RWPE2 (cell line): Measurements from ENCODE around the gene ATP5MG.
"Not testable (repeated sequence)": the region's sequence is repeated elsewhere in the genome, so short reads cannot be mapped to it uniquely, and the experiment has no call there.

ENCODE experiments used
- ATAC-seq: fragments of 200-7000 bp; cut with Tn5 transposase; 3 replicates; pipeline ENCODE4 v1.9.1; 2021; ENCODE audit warnings: low read depth
- DNase-seq: peaks from one replicate; pipeline ENCODE4 v3.0.0-alpha.2; 2020; ENCODE audit warnings: low spot score
- H3K27ac ChIP-seq: fragments of 450-650 bp; 2 replicates; pipeline ENCODE4 v1.5.1; 2017; ENCODE audit warnings: mild to moderate bottlenecking; ENCODE audit not compliant: poor library complexity, severe bottlenecking
- H3K27me3 ChIP-seq: fragments of 250-450 bp; sonication (Bioruptor Pico); 2 replicates; pipeline ENCODE4 v1.5.1; 2021; ENCODE audit warnings: mild to moderate bottlenecking, moderate library complexity; ENCODE audit not compliant: insufficient read depth, poor library complexity, severe bottlenecking
- H3K36me3 ChIP-seq: fragments of 250-450 bp; sonication (Bioruptor Pico); 2 replicates; pipeline ENCODE4 v1.5.1; 2020; ENCODE audit warnings: low read depth, mild to moderate bottlenecking, moderate library complexity
- H3K4me1 ChIP-seq: fragments of 250-450 bp; sonication (Bioruptor Pico); 2 replicates; pipeline ENCODE4 v1.5.1; 2021; ENCODE audit warnings: mild to moderate bottlenecking, moderate library complexity; ENCODE audit not compliant: insufficient read depth, poor library complexity, severe bottlenecking
- H3K4me3 ChIP-seq: fragments of 250-450 bp; sonication (Bioruptor Pico); 2 replicates; pipeline ENCODE4 v1.5.1; 2021; ENCODE audit warnings: mild to moderate bottlenecking, moderate library complexity; ENCODE audit not compliant: severe bottlenecking
- H3K9me3 ChIP-seq: fragments of 250-450 bp; sonication (Bioruptor Pico); 2 replicates; pipeline ENCODE4 v1.5.1; 2021; ENCODE audit warnings: mild to moderate bottlenecking, moderate library complexity; ENCODE audit not compliant: severe bottlenecking
- CTCF ChIP-seq: fragments of 450-650 bp; IDR thresholded peaks from one replicate; pipeline ENCODE4 v1.5.1; 2017; ENCODE audit warnings: mild to moderate bottlenecking, moderate library complexity; ENCODE audit not compliant: poor library complexity, severe bottlenecking

The ATP5MG gene

GRCh38 chr11:118415062-118415738 is 13.8 kb downstream of the ATP5MG start:
- Histone ChIP-seq H3K27ac (no peak overlapping the region), H3K4me1 (peaks cover 5% of the 10 kb centered on the region), H3K9me3 (no peaks in the 10 kb centered on the region), H3K4me3 (no peak overlapping the region), H3K36me3 (no peaks in the 10 kb centered on the region; the same call in 1 of the 2 replicates), H3K27me3 (no peaks in the 10 kb centered on the region)
- DNase-seq (no peak), ATAC-seq (no peak)
- no peak for TF ChIP-seq CTCF

GRCh38 chr11:118415739-118416068 is 14.3 kb downstream of the ATP5MG start:
- Histone ChIP-seq H3K27me3 (no peaks in the 10 kb centered on the region), H3K27ac (no peak overlapping the region), H3K4me3 (no peak overlapping the region), H3K36me3 (no peaks in the 10 kb centered on the region; the same call in 1 of the 2 replicates), H3K9me3 (no peaks in the 10 kb centered on the region), H3K4me1 (peaks cover 5% of the 10 kb centered on the region)
- ATAC-seq: peak; percentile 82
- no peak for DNase-seq
- TF ChIP-seq CTCF: no peak

GRCh38 chr11:118416900-118417299 is 15.5 kb downstream of the ATP5MG start:
- ATAC-seq, H3K9me3 ChIP-seq, H3K27me3 ChIP-seq, H3K27ac ChIP-seq, H3K4me3 ChIP-seq, H3K4me1 ChIP-seq, DNase-seq, H3K36me3 ChIP-seq: not testable (repeated sequence)

GRCh38 chr11:118417801-118418200 is 16.4 kb downstream of the ATP5MG start:
- Histone ChIP-seq H3K36me3 (no peaks in the 10 kb centered on the region), H3K4me3 (no peak overlapping the region), H3K27ac (no peak overlapping the region), H3K27me3 (no peaks in the 10 kb centered on the region), H3K9me3 (no peaks in the 10 kb centered on the region), H3K4me1 (peaks cover 5% of the 10 kb centered on the region)
- DNase-seq (no peak), ATAC-seq (peak; percentile 43; the same call in 2 of the 3 replicates)
- TF ChIP-seq CTCF: no peak

- ATAC-seq (no peak), DNase-seq (no peak)
- Histone ChIP-seq H3K27ac (no peak overlapping the region), H3K36me3 (no peaks in the 10 kb centered on the region), H3K4me3 (no peak overlapping the region), H3K9me3 (no peaks in the 10 kb centered on the region), H3K27me3 (no peaks in the 10 kb centered on the region), H3K4me1 (peaks cover 5% of the 10 kb centered on the region)
- no peak for TF ChIP-seq CTCF
Measured at GRCh38 chr11:118418766-118419165, 17.4 kb downstream of the ATP5MG start.
